Measurements from ENCODE around the gene NFATC3.
A peak's percentile ranks its signal among the peaks of the same experiment; 100 is the strongest.

DNA sequence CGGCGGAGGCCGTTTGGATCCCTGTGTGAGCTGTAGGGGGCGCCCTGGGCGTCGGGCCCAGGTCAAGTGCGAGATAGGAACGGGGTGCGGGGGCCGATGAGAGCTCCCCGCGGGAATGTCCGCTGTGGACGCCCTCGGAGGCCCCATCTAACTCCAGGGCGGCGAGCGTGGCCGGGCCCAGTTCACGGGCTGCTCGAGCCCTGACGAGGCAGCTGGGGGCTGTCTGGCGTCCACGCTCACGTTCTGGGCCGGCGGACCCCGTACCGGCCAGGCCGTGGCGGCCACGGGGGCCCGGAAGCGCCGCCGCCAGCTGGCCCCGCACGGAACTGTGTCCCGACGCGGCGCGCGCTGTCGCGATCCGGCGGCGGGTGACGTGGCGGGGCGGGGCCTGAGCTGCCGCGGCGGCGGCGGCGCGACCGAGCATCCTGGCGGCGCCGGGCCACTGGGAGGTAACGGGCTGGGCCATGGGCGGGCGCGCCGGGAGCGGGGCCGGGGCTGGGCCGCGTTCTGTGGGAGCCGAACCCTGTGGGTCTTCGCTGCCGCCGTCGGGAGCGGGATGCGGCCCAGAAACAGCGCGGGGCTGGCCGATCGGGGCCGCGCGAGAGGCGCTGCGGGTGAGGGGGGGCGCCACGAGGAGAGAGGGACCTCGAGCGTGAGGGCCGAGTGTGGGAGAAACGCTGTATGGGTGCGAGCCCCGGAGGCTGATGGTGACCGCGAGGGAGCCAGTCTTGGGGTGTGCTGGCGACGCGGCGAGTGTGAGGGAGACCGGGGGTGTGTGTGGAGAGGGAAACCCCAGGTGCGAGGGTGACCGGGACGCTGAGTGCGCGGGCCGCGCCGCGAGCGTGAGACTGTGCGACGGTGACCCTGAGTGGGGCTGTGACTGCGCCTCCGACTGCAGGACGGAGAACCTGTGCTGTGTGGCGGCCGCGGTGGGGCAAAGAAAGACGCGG is 179.2 kb downstream of the NFATC3 start, which contains the start of gene SLC7A6:
- TF ChIP-seq, protein P1, sequence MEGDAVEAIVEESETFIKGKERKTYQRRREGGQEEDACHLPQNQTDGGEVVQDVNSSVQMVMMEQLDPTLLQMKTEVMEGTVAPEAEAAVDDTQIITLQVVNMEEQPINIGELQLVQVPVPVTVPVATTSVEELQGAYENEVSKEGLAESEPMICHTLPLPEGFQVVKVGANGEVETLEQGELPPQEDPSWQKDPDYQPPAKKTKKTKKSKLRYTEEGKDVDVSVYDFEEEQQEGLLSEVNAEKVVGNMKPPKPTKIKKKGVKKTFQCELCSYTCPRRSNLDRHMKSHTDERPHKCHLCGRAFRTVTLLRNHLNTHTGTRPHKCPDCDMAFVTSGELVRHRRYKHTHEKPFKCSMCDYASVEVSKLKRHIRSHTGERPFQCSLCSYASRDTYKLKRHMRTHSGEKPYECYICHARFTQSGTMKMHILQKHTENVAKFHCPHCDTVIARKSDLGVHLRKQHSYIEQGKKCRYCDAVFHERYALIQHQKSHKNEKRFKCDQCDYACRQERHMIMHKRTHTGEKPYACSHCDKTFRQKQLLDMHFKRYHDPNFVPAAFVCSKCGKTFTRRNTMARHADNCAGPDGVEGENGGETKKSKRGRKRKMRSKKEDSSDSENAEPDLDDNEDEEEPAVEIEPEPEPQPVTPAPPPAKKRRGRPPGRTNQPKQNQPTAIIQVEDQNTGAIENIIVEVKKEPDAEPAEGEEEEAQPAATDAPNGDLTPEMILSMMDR (IDR thresholded peaks at IDR 0.05) = peak; percentile 71 to 86 (median 77)
- TF ChIP-seq POLR2A (IDR thresholded peaks at IDR 0.05) (no peak), POLR2AphosphoS5 (IDR thresholded peaks at IDR 0.05) (peak in 2 of 3 donors; percentile 41 to 55)
